ENCODE measurements around the gene NUPR1. TPM values are rescaled to one million over a fixed set of nuclear protein-coding genes. Genes with fewer than 3 reads are reported as not detected.

NUPR1 gene
- total and polyA plus RNA-seq, 2 of the 13 experiments (the other 11 are each of a cell fraction or from before 2014, with no cell fraction given), result 18.0 to 25.6 TPM

DNA sequence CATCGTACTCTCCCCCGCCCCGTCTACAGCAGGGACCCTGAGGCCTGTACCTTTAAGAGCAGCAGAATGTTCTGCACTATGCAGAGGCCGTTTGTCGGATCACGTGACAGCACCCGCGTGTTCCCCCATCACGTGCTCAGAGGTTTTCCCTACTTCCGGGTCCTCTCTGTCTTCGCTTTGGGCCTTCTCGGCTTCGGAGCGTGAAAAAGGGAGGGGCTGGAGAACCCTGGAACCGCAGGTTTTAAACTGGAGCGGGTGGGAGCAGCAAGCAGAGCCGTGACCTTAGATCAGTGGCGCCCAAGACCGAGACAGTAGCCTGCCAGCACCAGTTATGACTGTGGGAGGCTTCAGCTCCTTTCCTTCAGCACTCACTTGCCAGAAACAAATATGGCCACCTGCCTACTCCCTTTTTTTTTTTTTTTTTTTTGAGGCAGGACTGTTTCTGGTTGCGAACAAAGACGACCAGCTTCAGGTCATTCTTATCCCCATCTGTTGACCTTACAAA is 46.8 kb downstream of the NUPR1 start, which contains the start of gene CLN3 (continued):
- TF ChIP-seq, protein P1, sequence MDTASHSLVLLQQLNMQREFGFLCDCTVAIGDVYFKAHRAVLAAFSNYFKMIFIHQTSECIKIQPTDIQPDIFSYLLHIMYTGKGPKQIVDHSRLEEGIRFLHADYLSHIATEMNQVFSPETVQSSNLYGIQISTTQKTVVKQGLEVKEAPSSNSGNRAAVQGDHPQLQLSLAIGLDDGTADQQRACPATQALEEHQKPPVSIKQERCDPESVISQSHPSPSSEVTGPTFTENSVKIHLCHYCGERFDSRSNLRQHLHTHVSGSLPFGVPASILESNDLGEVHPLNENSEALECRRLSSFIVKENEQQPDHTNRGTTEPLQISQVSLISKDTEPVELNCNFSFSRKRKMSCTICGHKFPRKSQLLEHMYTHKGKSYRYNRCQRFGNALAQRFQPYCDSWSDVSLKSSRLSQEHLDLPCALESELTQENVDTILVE (CRISPR knock-in tag; IDR thresholded peaks at IDR 0.05), result peak; percentile 88
- TF ChIP-seq, protein P2, sequence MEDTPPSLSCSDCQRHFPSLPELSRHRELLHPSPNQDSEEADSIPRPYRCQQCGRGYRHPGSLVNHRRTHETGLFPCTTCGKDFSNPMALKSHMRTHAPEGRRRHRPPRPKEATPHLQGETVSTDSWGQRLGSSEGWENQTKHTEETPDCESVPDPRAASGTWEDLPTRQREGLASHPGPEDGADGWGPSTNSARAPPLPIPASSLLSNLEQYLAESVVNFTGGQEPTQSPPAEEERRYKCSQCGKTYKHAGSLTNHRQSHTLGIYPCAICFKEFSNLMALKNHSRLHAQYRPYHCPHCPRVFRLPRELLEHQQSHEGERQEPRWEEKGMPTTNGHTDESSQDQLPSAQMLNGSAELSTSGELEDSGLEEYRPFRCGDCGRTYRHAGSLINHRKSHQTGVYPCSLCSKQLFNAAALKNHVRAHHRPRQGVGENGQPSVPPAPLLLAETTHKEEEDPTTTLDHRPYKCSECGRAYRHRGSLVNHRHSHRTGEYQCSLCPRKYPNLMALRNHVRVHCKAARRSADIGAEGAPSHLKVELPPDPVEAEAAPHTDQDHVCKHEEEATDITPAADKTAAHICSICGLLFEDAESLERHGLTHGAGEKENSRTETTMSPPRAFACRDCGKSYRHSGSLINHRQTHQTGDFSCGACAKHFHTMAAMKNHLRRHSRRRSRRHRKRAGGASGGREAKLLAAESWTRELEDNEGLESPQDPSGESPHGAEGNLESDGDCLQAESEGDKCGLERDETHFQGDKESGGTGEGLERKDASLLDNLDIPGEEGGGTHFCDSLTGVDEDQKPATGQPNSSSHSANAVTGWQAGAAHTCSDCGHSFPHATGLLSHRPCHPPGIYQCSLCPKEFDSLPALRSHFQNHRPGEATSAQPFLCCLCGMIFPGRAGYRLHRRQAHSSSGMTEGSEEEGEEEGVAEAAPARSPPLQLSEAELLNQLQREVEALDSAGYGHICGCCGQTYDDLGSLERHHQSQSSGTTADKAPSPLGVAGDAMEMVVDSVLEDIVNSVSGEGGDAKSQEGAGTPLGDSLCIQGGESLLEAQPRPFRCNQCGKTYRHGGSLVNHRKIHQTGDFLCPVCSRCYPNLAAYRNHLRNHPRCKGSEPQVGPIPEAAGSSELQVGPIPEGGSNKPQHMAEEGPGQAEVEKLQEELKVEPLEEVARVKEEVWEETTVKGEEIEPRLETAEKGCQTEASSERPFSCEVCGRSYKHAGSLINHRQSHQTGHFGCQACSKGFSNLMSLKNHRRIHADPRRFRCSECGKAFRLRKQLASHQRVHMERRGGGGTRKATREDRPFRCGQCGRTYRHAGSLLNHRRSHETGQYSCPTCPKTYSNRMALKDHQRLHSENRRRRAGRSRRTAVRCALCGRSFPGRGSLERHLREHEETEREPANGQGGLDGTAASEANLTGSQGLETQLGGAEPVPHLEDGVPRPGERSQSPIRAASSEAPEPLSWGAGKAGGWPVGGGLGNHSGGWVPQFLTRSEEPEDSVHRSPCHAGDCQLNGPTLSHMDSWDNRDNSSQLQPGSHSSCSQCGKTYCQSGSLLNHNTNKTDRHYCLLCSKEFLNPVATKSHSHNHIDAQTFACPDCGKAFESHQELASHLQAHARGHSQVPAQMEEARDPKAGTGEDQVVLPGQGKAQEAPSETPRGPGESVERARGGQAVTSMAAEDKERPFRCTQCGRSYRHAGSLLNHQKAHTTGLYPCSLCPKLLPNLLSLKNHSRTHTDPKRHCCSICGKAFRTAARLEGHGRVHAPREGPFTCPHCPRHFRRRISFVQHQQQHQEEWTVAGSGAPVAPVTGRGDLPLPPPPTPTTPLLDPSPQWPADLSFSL (CRISPR knock-in tag; IDR thresholded peaks at IDR 0.05), result no peak
- TF ChIP-seq ZNF782 (CRISPR knock-in tag; IDR thresholded peaks at IDR 0.05; ENCODE audit: borderline replicate concordance) (peak; percentile 25; the same call in 1 of the 2 replicates), JUND (CRISPR knock-in tag; IDR thresholded peaks at IDR 0.05) (no peak), ZSCAN31 (CRISPR knock-in tag; IDR thresholded peaks at IDR 0.05; ENCODE audit: low read depth) (peak; percentile 60; the same call in 1 of the 2 replicates), ZBTB3 (CRISPR knock-in tag; IDR thresholded peaks at IDR 0.05; ENCODE audit: borderline replicate concordance, low read depth) (no peak), MED13 (CRISPR knock-in tag; IDR thresholded peaks at IDR 0.05) (no peak), ZNF7 (CRISPR knock-in tag; IDR thresholded peaks at IDR 0.05) (no peak), ZMYM3 (CRISPR knock-in tag; IDR thresholded peaks at IDR 0.05) (no peak), ZNF468 (CRISPR knock-in tag; IDR thresholded peaks at IDR 0.05) (no peak), FLYWCH1 (CRISPR knock-in tag; IDR thresholded peaks at IDR 0.05) (no peak), PHF8 (CRISPR knock-in tag; IDR thresholded peaks at IDR 0.05) (peak; percentile 63; the same call in 1 of the 2 replicates), JUN (CRISPR knock-in tag; IDR thresholded peaks at IDR 0.05) (no peak), GABPA (IDR thresholded peaks at IDR 0.05; ENCODE audit: low read depth, low read length) (peak; percentile 33; the same call in 1 of the 2 replicates), GABPA (CRISPR knock-in tag; IDR thresholded peaks at IDR 0.05; ENCODE audit: low read depth) (peak; percentile 89), KAT2B (IDR thresholded peaks at IDR 0.05; ENCODE audit: borderline replicate concordance, low read depth, low read length) (no peak), TBX2 (CRISPR knock-in tag; IDR thresholded peaks at IDR 0.05; ENCODE audit: borderline replicate concordance) (no peak; the same call in 1 of the 2 replicates), FOSL1 (CRISPR knock-in tag; IDR thresholded peaks at IDR 0.05; ENCODE audit: borderline replicate concordance) (no peak), TGIF2 (CRISPR knock-in tag; IDR thresholded peaks at IDR 0.05) (peak; percentile 61; the same call in 1 of the 2 replicates), ZNF570 (CRISPR knock-in tag; IDR thresholded peaks at IDR 0.05; ENCODE audit: borderline replicate concordance) (no peak), STAG1 (CRISPR knock-in tag; IDR thresholded peaks at IDR 0.05) (no peak), ZFP1 (CRISPR knock-in tag; IDR thresholded peaks at IDR 0.05) (peak; percentile 64; the same call in 1 of the 2 replicates), GZF1 (CRISPR knock-in tag; IDR thresholded peaks at IDR 0.05) (peak; percentile 54; the same call in 1 of the 2 replicates), ZFP36L1 (CRISPR knock-in tag; IDR thresholded peaks at IDR 0.05) (0 out of 2 replicates have a peak, but pooled peaks have one; percentile 56)
